PC-3 (cell line): Measurements from ENCODE around the gene NSF.

ENCODE experiments used
- EZH2 ChIP-seq: fragments of 300-600 bp; sonication (generic); IDR thresholded peaks from one replicate; pipeline ENCODE4 v1.6.1; 2017; ENCODE audit warnings: antibody characterized with exemption, mild to moderate bottlenecking, low read length; ENCODE audit not compliant: unreplicated experiment
- EZH2phosphoT487 ChIP-seq: fragments of 300-600 bp; sonication (generic); IDR thresholded peaks from 2 replicates; pipeline ENCODE4 v1.6.1; 2018; ENCODE audit warnings: mild to moderate bottlenecking, antibody characterized with exemption, low read length, borderline replicate concordance
- TF ChIP-seq, protein P1 (sequence below): fragments of 300-600 bp; sonication (generic); conservative IDR thresholded peaks from 2 replicates; pipeline ENCODE4 v1.5.1; 2017; ENCODE audit warnings: antibody characterized with exemption, low read depth, mild to moderate bottlenecking, low read length

GRCh38 chr17:46776298-46777005 is 186.0 kb downstream of the NSF start:
- TF ChIP-seq, protein P1, sequence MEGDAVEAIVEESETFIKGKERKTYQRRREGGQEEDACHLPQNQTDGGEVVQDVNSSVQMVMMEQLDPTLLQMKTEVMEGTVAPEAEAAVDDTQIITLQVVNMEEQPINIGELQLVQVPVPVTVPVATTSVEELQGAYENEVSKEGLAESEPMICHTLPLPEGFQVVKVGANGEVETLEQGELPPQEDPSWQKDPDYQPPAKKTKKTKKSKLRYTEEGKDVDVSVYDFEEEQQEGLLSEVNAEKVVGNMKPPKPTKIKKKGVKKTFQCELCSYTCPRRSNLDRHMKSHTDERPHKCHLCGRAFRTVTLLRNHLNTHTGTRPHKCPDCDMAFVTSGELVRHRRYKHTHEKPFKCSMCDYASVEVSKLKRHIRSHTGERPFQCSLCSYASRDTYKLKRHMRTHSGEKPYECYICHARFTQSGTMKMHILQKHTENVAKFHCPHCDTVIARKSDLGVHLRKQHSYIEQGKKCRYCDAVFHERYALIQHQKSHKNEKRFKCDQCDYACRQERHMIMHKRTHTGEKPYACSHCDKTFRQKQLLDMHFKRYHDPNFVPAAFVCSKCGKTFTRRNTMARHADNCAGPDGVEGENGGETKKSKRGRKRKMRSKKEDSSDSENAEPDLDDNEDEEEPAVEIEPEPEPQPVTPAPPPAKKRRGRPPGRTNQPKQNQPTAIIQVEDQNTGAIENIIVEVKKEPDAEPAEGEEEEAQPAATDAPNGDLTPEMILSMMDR: no peak
- no peak for TF ChIP-seq EZH2
- TF ChIP-seq EZH2phosphoT487: no peak
